Measurements from ENCODE around the gene PTGES3L. TPM values are rescaled to one million over a fixed set of nuclear protein-coding genes. Genes with fewer than 3 reads are reported as not detected.

PTGES3L gene
- total and polyA plus RNA-seq, 2 of the 13 experiments (the other 11 are each of a cell fraction or from before 2014, with no cell fraction given) = 1.2 to 2.9 TPM

DNA sequence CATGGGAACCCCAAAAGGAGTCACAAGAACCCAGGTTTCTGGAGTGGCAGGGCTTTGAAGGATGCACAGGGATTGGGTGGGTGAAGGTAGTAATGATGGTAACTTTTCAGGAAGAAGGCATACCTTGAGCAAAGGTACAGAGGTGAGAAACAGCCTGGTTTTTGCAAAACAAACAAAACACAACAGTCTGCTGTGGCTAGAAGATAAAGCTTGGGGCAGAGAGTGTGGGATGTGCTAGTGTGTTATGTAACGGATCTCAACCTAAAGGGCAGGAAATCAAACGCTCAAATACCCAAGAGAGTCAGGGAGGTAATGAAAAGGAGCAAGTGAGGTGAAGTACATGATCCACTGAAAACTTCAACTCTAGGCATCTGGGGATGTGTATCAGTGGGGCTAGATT, 4.6 kb downstream of the PTGES3L start (continued):
- no peak for TF ChIP-seq ZNF543 (CRISPR knock-in tag; IDR thresholded peaks at IDR 0.05)
- TF ChIP-seq TEAD2 (CRISPR knock-in tag; IDR thresholded peaks at IDR 0.05) = no peak
- TF ChIP-seq XBP1 (CRISPR knock-in tag; IDR thresholded peaks at IDR 0.05) = no peak
- TF ChIP-seq, protein P1, sequence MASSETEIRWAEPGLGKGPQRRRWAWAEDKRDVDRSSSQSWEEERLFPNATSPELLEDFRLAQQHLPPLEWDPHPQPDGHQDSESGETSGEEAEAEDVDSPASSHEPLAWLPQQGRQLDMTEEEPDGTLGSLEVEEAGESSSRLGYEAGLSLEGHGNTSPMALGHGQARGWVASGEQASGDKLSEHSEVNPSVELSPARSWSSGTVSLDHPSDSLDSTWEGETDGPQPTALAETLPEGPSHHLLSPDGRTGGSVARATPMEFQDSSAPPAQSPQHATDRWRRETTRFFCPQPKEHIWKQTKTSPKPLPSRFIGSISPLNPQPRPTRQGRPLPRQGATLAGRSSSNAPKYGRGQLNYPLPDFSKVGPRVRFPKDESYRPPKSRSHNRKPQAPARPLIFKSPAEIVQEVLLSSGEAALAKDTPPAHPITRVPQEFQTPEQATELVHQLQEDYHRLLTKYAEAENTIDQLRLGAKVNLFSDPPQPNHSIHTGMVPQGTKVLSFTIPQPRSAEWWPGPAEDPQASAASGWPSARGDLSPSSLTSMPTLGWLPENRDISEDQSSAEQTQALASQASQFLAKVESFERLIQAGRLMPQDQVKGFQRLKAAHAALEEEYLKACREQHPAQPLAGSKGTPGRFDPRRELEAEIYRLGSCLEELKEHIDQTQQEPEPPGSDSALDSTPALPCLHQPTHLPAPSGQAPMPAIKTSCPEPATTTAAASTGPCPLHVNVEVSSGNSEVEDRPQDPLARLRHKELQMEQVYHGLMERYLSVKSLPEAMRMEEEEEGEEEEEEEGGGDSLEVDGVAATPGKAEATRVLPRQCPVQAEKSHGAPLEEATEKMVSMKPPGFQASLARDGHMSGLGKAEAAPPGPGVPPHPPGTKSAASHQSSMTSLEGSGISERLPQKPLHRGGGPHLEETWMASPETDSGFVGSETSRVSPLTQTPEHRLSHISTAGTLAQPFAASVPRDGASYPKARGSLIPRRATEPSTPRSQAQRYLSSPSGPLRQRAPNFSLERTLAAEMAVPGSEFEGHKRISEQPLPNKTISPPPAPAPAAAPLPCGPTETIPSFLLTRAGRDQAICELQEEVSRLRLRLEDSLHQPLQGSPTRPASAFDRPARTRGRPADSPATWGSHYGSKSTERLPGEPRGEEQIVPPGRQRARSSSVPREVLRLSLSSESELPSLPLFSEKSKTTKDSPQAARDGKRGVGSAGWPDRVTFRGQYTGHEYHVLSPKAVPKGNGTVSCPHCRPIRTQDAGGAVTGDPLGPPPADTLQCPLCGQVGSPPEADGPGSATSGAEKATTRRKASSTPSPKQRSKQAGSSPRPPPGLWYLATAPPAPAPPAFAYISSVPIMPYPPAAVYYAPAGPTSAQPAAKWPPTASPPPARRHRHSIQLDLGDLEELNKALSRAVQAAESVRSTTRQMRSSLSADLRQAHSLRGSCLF (CRISPR knock-in tag; IDR thresholded peaks at IDR 0.05; ENCODE audit: borderline replicate concordance) = no peak
- no peak for TF ChIP-seq ZNF253 (CRISPR knock-in tag; IDR thresholded peaks at IDR 0.05; ENCODE audit: borderline replicate concordance)
- no peak for TF ChIP-seq PCBP2 (optimal IDR thresholded peaks at IDR 0.05; ENCODE audit: low read depth, low read length, poor library complexity, severe bottlenecking)
- TF ChIP-seq, protein P2, sequence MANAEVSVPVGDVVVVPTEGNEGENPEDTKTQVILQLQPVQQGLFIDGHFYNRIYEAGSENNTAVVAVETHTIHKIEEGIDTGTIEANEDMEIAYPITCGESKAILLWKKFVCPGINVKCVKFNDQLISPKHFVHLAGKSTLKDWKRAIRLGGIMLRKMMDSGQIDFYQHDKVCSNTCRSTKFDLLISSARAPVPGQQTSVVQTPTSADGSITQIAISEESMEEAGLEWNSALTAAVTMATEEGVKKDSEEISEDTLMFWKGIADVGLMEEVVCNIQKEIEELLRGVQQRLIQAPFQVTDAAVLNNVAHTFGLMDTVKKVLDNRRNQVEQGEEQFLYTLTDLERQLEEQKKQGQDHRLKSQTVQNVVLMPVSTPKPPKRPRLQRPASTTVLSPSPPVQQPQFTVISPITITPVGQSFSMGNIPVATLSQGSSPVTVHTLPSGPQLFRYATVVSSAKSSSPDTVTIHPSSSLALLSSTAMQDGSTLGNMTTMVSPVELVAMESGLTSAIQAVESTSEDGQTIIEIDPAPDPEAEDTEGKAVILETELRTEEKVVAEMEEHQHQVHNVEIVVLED (CRISPR knock-in tag; IDR thresholded peaks at IDR 0.05; ENCODE audit: borderline replicate concordance) = no peak
- 0 out of 2 replicates have a peak, but pooled peaks have one; percentile 31 for TF ChIP-seq PAXIP1 (CRISPR knock-in tag; conservative IDR thresholded peaks at IDR 0.05)
- no peak for TF ChIP-seq RFX5 (IDR thresholded peaks at IDR 0.05; ENCODE audit: low read depth, low read length)
- no peak for TF ChIP-seq ZNF562 (CRISPR knock-in tag; IDR thresholded peaks at IDR 0.05; ENCODE audit: borderline replicate concordance)
- peak; percentile 62 for TF ChIP-seq ZNF605 (CRISPR knock-in tag; IDR thresholded peaks at IDR 0.05)
- no peak for TF ChIP-seq SRSF9 (IDR thresholded peaks at IDR 0.05; ENCODE audit: borderline replicate concordance, insufficient read depth, low read depth, low read length, poor library complexity, severe bottlenecking)
- TF ChIP-seq FOXO1 (CRISPR knock-in tag; IDR thresholded peaks at IDR 0.05) = no peak; the same call in 1 of the 2 replicates
- TF ChIP-seq ZNF782 (CRISPR knock-in tag; IDR thresholded peaks at IDR 0.05; ENCODE audit: borderline replicate concordance) = no peak
- TF ChIP-seq, protein P3, sequence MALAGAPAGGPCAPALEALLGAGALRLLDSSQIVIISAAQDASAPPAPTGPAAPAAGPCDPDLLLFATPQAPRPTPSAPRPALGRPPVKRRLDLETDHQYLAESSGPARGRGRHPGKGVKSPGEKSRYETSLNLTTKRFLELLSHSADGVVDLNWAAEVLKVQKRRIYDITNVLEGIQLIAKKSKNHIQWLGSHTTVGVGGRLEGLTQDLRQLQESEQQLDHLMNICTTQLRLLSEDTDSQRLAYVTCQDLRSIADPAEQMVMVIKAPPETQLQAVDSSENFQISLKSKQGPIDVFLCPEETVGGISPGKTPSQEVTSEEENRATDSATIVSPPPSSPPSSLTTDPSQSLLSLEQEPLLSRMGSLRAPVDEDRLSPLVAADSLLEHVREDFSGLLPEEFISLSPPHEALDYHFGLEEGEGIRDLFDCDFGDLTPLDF (CRISPR knock-in tag; IDR thresholded peaks at IDR 0.05) = no peak

All from HepG2 (cell line).